Stimulated activated CD8-positive, alpha-beta memory T cell treated with anti-CD3 and anti-CD28 coated beads, Interleukin-7, amount 100 ng/mL, for 48 hours (primary cell): ENCODE results near the gene CIDEA.
"Not testable (repeated sequence)": the region's sequence is repeated elsewhere in the genome, so short reads cannot be mapped to it uniquely, and the experiment has no call there.

Experiments
- DNase-seq, 2 donors: peaks; one replicate each; pipeline ENCODE4 v3.0.0-alpha.2; 2020; ENCODE audit warnings: low read depth in 1 of 2; ENCODE audit errors: extremely low read depth in 1 of 2

CIDEA gene

DNA sequence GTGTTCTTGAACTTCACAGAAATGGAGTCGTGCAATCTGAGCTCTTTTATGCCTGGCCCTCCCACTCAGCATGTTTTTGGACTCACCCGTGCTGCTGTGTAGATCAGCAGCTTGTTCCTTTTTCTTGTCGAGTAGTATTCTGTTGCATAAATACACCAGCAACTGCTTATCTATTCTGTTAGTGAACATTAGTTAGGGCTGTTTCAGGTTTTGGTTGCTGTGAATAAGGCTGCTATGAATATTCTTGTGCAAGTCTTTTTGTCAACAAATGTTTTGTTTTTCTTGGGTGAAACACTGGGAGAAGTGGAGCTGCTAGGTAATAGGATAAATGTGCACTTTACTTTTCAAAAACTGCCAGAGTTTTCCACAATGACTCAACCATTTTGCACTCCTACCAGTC, 15.3 kb upstream of the CIDEA start:
- no peak for DNase-seq

GRCh38 chr18:12239431-12239830, 14.7 kb upstream of the CIDEA start:
- no peak for DNase-seq

DNA sequence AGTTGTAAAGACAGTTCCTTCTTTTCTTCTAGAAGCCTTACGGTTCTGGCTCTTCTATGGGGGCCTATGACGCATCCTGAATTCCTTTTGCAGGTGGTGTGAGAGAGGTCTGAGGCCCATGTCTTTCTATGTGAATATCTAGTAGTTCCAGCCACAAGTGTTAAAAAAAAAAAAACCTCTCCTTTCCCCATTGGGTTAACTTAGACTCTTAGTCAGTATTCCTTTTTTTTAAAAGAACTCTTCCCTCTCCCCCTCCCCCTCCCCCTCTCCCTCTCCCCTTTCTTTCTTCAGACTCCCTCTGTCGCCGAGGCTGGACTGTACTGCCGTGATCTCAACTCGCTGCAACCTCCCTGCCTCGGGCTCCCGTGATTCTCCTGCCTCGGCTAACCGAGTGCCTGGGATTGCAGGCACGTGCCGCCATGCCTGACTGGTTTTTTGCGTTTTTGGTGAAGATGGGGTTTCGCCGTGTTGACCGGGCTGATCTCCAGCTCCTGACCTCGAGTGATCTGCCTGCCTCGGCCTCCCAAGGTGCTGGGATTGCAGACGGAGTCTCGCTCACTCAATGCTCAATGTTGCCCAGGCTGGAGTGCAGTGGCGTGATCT, 11.4 kb upstream of the CIDEA start:
- DNase-seq = no peak

DNA sequence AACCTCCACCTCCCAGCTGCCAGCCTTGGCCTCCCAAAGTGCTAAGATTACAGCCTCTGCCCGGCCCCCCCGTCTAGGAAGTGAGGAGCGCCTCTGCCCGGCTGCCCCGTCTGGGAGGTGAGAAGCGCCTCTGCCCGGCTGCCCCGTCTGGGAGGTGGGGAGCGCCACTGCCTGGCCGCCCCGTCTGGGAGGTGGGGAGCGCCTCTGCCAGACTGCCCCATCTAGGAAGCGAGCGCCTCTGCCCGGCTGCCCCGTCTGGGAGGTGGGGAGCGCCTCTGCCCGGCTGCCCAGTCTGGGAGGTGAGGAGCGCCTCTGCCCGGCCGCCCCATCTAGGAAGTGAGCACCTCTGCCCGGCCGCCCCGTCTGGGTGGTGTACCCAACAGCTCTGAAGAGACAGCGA, 10.9 kb upstream of the CIDEA start:
- not testable (repeated sequence) for DNase-seq

- no peak for DNase-seq
These were observed 8.4 kb upstream of the CIDEA start for GRCh38 chr18:12245793-12246135.

DNA sequence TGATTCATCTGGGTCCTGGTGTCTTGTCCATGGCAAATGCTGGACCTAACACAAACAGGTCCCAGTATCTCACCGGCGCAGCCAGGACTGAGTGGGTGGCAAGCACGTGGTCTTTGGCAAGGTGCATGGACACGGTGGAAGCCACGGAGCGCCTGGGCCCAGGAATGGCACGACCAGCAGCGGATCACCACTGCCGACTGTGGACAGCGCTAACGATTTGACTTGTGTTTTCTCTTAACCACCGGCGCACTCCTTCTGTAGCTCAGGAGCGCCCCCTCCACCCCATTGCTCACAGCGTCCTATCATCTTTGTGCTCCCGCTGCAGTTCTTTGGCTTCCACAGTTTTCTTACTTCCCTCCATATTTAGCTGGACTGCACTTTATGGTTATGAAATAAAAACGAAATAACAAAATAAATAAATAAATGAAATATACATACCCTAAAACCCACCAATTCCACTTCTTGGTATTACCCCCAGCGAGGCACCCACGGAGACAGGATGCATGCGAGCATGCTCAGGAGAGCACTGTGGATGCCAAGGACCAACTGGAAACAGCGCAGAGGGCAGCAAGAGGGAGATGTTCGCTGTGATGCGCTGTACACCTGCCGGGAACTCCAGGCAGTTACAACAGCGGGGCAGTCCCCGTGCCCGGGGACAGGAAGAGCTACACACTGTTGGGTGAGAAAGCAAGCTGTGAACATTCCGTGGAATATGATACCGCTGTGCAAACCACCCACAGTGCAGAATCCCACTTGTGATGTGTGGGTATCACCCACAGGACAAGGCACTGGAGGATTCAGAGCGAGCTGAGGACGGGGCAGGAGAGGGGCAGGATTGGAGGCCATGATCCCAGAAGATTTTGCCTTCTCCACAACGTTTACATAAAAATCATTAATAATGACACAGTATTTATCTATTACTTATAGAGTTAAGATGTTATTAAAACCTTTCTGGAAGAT, 7.0 kb upstream of the CIDEA start:
- no peak for DNase-seq

GRCh38 chr18:12247946-12248345, 6.2 kb upstream of the CIDEA start:
- DNase-seq = no peak

DNA sequence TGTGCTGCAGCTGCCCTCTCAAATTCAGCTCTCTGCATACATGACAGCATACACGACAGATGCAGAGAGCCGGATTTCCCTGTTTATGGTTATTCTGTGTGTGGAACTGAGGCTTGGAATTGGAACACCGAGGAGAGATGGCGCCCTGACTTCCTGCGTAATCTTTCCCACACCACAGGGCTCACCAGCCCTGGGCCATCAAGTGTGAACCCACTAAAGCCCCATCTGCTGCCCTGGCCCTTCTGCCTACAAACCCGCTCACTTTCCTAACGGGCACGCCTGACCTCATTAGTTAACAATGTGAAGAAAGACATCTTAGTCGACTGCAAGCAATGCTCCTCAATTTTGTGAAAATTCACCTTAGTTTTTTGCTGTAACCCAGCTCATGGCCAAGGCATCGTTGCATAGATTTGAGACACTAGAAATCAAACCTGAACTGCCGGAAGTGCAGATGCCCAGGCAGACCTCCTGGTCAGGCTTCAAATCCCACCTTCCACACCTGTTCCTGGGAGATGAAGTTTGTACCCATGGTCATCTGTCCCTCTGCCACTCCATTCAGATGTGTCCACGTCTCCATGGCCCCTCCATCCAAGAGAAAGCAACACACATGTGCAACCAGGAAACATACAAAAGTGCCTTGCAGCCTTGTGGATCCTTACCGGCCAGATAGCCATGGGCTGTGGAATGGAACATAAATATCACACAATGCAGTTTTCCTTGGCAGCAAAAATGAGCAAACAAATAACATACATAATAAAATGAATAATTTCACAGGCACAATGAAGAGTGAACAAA, 5.0 kb upstream of the CIDEA start:
- no peak for DNase-seq

DNA sequence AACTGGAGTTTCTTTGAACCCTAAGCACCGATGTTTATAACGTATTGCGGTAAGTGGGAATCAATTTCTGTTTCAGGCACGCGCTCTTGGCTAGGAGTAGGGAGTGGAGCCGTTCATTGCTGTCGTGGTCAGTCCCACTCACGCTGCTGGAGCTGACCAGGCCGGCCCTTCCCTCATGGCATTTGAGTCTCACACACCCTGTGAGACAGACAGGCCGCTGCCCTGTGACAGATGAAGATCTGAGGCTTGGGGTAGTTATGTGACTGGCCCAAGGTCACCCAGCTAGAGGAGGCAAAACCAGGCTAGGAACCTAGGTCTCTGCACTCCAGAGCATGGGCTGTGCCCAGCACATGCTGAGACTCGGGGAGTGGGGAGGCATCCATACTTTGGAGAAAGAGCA, 2.9 kb upstream of the CIDEA start:
- DNase-seq = no peak

- no peak for DNase-seq
These were observed 2.1 kb upstream of the CIDEA start for GRCh38 chr18:12252061-12252460.

- no peak for DNase-seq
These were observed 1.1 kb upstream of the CIDEA start for GRCh38 chr18:12253027-12253426.

- no peak for DNase-seq
These were observed 462 bp upstream of the CIDEA start for GRCh38 chr18:12253663-12254135.

DNA sequence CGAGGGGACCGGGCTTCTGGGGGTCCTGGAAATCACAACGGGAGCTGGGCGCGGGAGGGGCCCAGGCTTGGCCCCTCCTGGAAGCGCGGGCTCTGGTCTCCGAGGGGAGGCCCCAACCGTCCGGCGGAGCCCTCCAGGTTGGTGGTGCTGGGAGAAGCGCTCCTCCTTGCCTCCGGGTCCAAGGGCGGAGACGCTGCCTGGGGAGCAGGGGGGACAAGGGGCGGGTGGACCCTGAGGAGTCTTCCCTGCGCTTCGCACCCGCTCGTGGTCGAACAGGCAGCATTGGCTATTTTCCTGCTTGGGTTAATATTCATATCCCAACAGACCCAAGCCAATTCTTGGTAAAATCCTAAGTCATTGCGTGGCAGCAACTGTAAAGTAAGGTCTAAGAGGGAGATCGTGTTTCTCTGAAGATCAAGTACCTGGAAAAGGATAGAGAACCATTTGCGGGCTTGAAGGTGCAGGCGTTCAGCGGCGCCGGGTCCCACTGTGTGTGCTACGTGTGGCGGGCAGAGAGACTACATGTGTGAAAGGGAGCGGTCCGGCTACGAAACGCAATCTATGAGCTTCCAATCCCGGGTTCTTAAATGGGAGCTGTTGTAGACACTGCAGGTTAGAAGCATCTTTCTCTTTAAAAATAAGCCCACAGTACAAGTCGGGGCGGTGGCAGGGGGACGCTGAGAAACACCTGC, 805 bp downstream of the CIDEA start:
- no peak for DNase-seq

DNA sequence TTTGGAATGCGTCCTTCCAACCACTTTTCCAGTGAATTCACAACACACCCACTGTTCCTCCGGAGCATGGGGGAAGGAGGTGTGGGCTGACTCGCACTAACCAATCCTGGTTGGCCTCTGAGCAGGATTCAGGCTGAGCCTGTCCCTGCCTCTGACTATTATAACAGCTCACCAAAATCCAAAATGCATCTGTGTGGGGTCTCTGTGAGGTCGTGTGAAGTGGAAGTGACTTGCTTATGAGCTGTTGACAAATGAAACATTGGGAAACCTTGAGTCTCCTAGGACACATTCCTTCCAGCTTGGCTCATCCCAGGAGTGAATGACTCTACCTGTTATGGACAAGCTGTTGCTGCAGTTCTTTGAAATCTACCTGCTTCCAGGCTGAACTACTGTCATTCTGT, 1.5 kb downstream of the CIDEA start:
- DNase-seq = no peak

- no peak for DNase-seq
These were observed 2.8 kb downstream of the CIDEA start for GRCh38 chr18:12256951-12257350.

- DNase-seq = no peak
These were observed 4.0 kb downstream of the CIDEA start for GRCh38 chr18:12257996-12258718.

DNA sequence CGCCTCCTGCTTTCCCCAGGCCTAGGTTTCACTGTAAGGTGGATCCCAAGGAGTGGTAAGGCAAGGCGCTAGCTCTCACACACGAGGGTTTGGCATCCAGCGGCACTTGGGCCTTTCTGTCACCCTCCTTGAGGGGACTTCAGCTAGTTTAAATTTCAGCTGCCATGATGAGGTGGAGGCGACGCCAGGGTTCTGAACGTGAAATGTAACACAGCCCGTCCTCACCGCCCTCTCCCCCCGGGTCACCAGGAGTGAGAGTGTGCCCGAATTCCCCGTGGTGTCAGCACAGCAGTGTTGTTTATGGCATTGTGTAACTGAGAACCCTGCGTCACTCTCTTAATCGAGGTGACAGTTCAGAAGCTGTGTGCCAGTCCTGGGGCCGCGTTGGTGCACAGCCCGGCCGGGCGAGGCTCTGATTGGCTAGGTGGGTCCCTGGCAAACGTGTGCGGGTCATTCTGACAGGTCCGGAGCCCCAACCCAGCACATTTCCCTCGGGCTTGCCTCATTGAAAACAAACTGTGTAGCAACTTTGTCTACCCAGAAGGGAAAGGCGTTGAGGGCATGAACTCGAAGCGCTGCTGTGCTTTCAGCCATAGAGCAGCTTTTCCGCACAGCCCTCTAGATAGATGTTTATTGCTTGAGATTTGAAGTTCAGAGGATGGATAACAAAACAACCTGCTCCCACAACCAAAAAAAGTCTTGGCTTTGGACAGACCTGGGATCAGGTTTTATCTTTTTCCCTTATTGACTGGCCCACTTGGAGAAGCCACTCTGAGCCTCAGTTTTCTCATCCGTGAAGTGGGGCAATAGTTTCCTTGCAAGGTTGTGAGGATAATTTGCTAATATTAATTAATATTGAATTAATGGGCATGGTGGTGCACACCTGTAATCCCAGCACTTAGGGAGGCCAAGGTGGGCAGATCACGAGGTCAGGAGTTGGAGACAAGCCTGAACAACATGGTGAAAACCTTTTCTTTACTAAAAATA, 4.9 kb downstream of the CIDEA start:
- no peak for DNase-seq

DNA sequence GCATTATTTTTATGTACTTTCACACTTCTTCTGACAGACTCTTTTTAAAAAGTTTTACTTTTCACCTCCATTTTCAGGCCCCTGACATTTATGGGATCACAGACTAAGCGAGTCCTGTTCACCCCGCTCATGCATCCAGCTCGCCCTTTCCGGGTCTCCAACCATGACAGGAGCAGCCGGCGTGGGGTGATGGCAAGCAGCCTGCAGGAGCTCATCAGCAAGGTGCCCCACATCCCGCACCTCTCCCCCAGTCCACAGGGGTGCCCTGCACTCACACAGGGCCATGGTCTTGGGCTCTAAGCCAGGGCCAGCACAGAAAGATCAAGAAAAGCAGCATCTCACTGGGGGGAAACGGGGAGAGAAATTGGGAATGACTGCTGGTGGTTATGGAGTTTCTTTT, 8.6 kb downstream of the CIDEA start:
- no peak for DNase-seq

DNA sequence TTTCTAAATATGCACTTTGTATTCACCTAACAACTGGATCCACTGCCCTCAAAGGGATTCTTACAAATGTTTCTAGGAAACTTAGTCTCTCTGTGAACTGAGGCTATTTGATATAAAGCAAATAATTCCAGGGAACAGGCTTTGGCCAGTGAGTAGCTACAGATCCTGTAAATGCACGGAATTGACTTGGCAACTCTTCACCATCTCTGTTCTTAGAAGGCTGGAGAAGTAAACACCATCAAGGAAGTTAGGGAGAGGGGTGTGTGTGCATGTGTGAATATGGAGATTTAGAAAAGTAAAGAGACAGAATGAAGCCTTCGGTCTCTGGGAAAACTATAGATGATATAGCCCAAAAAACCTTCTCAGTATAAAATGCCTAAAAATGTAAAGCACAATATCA, 10.7 kb downstream of the CIDEA start:
- no peak for DNase-seq
